GM21447 (cell line): ENCODE data around the gene SPPL2C.
"Not testable (repeated sequence)": the region's sequence is repeated elsewhere in the genome, so short reads cannot be mapped to it uniquely, and the experiment has no call there.

Experiments used
- ATAC-seq: cut with Tn5 transposase; IDR thresholded peaks from one replicate; pipeline ENCODE4 v1.9.1; 2021; ENCODE audit not compliant: unreplicated experiment

The SPPL2C gene

DNA sequence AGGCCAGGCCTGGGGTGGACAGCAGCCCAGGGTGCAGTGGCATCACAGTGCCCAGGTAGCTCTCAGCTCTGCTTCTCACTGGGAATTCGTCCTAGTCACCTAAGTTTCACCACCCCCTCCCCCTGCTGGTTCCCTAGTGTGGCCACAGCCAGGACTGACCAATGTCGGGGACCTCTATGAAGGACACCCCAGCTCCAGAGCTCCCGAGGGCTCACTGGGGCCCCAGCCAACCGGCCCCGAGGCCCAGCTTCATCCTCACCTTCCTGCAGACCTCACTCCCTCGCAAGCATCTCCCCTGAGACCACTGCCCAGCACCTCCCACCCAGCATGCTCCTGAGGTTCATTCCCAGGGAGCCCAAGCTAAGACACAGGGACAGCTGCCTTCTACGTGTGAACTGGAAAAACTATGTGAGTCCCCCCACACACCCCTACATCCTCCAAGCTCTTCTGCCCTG is 4.9 kb downstream of the SPPL2C start:
- no peak for ATAC-seq

DNA sequence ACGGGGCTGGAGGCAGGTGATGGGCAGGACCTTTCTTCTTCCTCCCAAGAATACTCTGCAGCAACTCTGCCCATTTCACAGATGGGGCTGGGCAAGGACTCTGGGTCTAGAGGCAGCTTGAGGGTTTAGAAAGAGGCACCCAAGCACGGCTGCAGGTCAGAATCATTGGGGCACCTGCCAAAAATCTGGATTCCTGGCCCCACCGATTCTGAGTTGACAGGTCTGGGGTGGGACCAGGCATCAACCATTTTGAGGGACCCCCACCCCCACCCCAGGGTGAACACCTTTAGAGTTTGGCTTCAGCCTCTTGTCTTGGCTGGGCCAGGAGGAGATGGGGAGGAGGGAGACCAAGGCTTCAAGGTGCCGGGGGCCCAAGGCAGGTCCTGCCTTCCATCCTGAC is 5.3 kb downstream of the SPPL2C start:
- ATAC-seq = no peak

GRCh38 chr17:45850468-45850867 is 5.8 kb downstream of the SPPL2C start:
- no peak for ATAC-seq

DNA sequence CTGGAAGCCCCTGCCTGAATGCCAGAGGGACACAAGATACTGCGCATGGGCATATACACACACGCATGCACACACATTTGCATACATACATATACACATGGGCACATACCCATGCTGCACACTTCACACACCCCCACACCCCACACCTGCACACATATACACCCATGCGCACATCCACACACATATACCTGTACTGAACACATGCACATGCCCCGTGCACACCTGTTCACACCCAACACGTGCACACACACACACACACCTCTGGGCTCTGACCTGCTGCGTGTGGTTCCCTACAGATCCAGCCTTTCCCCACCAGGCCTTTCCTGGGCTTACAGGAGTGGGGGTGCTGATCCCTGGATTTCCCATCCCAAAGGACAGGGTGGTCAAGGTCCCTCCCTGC is 6.3 kb downstream of the SPPL2C start:
- ATAC-seq = no peak

GRCh38 chr17:45851464-45851863 is 6.8 kb downstream of the SPPL2C start:
- no peak for ATAC-seq

- ATAC-seq = no peak
Measured at GRCh38 chr17:45851873-45852272, 7.2 kb downstream of the SPPL2C start.

DNA sequence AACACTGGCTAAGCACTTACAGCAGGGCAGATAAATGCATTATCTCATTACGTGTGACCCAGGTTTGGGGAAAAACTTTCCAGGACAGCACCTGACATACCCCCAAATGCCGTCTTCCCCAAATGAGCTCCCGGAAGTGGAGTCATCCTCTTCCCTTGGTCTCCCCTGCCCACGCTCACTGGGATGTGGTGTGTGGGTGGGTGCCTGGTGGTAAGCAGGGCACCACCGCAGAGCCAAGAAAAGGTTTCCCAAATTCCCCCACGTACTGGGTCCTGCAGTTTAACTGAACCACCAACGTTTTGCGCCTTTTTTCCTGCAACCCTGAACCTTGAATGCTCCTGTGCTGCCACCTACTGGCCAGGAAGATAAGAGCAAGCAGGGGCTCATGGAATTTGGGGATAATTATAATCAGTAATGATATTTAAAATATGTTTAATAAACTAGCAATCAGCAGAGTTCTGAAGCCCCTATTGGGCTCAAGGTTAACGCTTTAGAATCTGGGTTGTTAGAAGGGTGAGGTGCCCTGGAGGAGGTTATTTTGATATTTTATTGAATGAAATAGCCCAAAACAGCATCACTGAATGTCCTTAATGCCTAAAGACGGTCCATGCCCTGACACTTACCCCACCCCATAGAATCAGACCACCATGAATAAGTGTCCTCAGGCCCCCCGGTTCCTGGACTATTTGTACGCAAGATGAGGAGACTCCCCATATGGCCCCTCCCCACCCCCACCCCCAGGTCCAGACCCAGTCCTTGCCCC is 8.0 kb downstream of the SPPL2C start:
- ATAC-seq = no peak

DNA sequence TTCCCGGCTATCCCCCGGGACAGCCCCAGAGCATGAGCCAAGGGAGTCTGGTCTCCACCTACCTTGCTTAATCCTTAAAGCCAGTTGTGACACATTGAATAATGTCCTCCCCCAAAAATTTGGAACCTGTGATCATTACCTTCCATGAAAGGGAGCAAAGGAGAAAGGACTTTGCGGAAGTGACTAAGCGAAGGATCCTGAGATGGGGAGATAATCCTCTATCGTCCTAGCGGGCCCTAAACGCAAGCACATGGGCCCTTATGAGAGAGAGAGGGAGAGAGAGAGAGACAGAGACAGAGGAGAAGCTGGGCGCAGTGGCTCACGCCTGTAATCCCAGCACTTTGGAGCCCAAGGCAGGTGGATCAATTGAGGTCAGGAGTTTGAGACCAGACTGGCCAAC is 9.5 kb downstream of the SPPL2C start:
- ATAC-seq = no peak

GRCh38 chr17:45855691-45856336 is 11.1 kb downstream of the SPPL2C start:
- ATAC-seq = no peak

DNA sequence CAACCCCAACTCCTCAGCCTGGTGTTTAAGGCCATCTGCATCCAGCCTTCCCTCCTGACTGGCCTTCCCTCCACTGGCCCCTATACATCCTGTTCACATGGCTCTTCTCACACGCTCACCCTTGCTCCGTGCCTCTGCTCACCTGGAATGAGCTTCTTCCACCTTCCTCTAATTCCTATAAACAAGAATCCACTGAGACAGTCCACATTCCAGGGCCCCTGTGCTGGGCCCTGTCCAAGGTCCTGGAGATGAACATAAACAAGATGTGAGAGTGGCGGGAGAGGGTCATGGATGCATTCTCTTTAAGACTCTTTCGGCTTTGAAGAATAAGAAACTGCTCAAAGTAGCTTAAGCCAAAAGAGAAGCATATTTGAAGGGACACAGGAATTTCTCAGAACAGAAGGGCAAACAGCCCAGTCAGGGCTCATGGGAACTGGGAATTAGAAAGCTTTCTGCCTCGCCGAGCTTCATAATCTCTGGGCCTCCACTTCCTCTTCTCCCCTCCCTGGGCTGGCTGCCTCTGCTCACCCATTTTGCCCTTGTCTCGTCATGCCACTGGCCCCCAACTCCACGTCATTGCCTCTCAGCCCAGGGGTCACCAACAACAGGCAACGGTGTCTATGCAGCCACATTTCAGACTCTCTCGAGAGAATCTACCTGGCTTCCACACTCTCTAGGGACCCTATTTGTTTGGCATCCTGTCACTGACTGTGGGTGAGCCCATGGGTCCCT is 13.5 kb downstream of the SPPL2C start:
- no peak for ATAC-seq

- ATAC-seq = no peak
Measured at GRCh38 chr17:45861165-45861564, 16.5 kb downstream of the SPPL2C start.

DNA sequence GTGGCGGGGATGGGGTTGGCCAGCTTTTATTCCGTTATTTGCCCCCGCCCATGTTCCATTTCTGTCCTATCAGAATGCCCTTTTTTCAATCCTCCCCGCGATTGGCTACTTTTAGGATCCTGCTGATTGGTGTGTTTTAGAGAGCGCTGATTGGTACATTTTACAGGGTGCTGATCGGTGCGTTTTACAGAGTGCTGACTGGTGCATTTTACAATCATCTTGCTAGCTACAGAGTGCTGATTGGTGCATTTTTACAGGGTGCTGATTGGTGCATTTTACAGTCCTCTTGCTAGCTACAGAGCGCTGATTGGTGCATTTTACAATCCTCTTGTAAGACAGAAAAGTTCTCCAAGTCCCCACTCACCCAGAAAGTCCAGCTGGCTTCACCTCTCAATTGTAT is 17.4 kb downstream of the SPPL2C start:
- ATAC-seq = not testable (repeated sequence)

GRCh38 chr17:45863857-45864654 is 19.4 kb downstream of the SPPL2C start:
- ATAC-seq = no peak

DNA sequence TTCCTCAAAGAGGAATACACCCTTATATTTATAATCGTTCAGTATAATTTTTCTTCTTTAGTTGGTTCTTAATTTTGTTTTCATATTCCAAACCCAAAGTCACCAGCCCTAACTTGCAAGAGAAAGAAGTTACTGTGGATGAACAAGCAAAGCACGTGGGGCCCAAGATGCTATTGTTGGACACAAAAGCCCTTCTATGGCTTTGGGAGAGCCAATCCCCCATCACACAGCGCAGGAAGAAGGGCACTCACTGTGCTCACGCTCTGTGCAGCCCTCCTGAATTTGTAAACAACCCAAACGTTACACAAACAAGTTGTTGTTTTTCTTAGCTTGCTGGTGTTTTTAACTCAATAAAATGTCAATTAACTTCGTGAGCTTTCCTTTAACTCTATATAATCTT is 22.5 kb downstream of the SPPL2C start:
- ATAC-seq = no peak

- no peak for ATAC-seq
Measured at GRCh38 chr17:45867702-45868101, 23.0 kb downstream of the SPPL2C start.

DNA sequence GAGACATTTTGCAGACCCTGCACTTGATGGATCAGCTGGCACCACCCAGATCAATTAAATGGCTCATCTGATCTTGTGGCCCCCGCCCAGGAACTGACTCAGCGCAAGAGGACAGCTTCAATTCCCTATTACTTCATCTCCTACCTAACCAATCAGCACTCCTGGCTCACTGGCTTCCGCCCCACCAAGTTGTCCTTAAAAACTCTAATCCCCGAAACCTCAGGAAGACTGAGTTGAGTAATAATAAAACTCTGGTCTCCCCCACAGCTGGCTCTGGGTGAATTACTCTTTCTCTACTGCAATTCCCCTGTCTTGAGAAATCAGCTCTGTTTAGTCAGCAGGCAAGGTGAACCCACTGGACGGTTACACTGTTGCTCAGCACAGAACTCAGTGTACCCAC is 23.6 kb downstream of the SPPL2C start:
- no peak for ATAC-seq

DNA sequence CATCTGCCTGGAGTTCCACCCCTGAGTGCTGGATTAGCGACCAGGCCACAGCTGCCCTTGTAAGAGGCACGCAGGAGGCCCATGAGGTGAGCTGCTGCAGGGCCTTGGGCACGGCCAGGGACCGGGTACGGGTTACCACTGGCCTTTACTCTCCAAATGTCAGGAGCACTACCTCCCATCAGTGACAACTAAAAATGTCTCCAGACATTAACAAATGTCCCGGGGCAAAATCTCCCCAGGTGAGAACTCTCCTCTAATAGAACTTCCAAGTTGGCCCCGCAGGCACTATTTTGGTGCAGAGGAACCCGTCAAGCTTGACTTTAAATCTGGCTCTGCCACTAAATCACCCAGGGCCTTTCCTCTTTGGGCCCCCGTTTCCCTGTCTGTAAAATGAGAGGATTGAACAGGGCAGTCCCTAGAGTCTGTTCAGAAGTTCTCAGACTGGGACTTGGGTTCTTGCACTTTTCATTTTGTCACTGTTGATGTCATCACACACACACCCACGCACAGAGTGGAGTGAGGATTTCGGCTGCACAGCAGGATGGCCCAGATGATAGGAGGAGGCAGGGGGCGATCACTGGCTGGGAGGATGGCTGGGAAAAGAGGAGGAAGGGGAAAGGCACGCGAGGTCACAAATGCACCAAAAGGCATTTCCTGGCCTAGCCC is 25.1 kb downstream of the SPPL2C start:
- no peak for ATAC-seq

DNA sequence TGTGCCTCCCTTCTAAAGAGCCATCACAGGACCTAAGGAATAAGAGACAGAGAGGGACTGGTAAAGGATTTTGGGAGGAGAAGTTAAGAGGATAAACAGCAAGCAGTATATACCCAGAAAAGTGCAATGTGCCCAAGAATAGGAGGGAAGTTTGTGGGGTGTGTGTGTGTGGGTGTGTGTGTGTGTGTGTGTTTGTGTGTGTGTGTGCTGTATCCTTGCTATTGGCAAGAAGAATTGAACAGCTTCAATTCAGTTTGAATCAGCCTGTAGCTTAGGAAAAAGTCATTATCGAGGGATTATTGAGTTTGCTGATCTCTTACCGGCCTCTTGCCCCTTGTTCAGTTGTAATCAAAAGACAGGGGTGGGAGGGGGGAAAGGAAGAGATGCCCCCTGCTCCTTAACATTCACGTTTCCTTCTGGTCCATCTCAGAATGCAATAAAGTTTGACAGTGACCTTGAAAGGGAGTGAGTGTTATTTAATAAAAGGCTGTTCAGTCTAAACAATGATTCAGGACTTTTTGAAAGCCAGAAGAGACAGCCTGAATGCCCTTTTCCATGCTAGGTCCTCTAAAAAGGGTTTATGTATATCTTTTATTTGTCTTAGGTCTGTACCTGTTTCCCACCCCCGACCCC is 25.8 kb downstream of the SPPL2C start:
- ATAC-seq = no peak

DNA sequence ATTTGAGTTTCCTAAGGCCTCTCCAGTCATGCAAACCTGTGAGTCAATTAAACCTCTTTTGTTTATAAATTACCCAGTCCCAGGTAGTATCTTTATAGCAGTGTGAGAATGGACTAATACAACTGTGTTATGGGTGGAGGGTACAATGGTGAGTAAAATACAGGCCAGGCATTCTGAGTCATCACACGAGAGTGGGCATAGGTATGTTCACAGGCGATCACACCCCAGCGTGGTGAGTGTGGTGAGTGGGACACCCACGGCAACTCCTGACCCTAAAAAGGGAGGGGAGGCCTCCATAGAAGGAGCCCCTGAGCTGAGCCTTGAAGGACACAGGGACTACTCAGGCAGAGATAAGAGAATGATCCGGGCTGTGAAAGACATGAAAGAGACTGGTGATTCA is 27.0 kb downstream of the SPPL2C start:
- no peak for ATAC-seq

DNA sequence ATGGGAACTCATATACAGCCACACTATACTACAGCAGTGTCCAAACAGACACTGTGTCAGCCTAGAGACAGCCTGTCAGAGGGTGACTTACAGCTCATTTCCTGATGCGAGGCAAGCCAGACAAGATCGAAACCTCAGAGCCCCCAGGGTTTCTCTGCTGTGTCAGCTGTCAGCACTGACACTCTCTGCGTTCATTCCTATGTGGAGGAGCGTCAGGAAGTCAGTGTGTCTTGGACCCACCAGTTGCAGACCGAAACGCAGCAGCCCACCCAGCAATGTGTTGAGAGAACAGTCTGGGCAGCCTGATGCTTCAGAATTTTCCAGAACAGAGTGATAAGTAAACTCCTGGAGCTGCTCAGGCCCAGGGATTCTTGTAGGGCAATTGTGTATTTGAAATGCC is 29.0 kb downstream of the SPPL2C start:
- ATAC-seq = no peak
